SK-N-SH (cell line): ENCODE measurements around the gene SRSF5. TPM values are rescaled to one million over a fixed set of nuclear protein-coding genes. Genes with fewer than 3 reads are reported as not detected.

Source experiments
- CTCF ChIA-PET: fragments of 300-600, 350-600 bp; formaldehyde crosslinking; extraction: SDS; loops from one replicate; lab custom pipeline; 2021; lab: Yijun Ruan, JAX
- POLR2A ChIA-PET: fragments of 350-600 bp; sonication (Branson Sonifier 250); formaldehyde crosslinking; extraction: SDS; loops from one replicate; lab custom pipeline; 2020; ENCODE audit warnings: antibody characterized with exemption, inconsistent platforms; lab: Yijun Ruan, JAX
- DNase-seq: peaks from one replicate; pipeline ENCODE4 v3.0.0; 2012
- H2AFZ ChIP-seq: fragments of 200-600 bp; sonication (generic); 2 replicates; pipeline ENCODE4 v1.8.1; 2016; ENCODE audit warnings: antibody characterized with exemption, mild to moderate bottlenecking, low read depth
- H3F3A ChIP-seq: fragments of 200-600 bp; sonication (generic); replicated peaks from 2 replicates; pipeline ENCODE3; 2016; ENCODE audit warnings: antibody characterized with exemption, mild to moderate bottlenecking; ENCODE audit not compliant: insufficient read depth
- H3K27ac ChIP-seq, 2 experiments: fragments of 200-500 bp in 1 of 2; fragments of 200-600 bp in 1 of 2; sonication (Bioruptor generic) in 1 of 2; sonication (generic), shearing (Covaris generic) in 1 of 2; 2 replicates each; pipeline versions ENCODE4 v1.5.1 to v1.6.1; 2014 to 2016; ENCODE audit warnings: low read depth in 2 of 2, inconsistent platforms in 1 of 2, low read length in 1 of 2, mild to moderate bottlenecking in 1 of 2, mixed read lengths in 1 of 2
- H3K27me3 ChIP-seq: fragments of 200-600 bp; sonication (generic), shearing (Covaris generic); 2 replicates; pipeline ENCODE4 v1.6.1; 2016; ENCODE audit warnings: mixed run types; ENCODE audit not compliant: insufficient read depth
- H3K36me3 ChIP-seq, 2 experiments: fragments of 200-500 bp in 1 of 2; fragments of 200-600 bp in 1 of 2; sonication (Bioruptor generic) in 1 of 2; sonication (generic) in 1 of 2; replicated peaks in 1 of 2; 2 replicates each; pipeline versions ENCODE3 to v1.5.1; 2014 to 2016; ENCODE audit warnings: low read length in 1 of 2, mild to moderate bottlenecking in 1 of 2; ENCODE audit not compliant: insufficient read depth in 2 of 2, control insufficient read depth in 1 of 2
- H3K4me1 ChIP-seq, 2 experiments: fragments of 200-500 bp in 1 of 2; fragments of 200-600 bp in 1 of 2; sonication (Bioruptor generic) in 1 of 2; sonication (generic), shearing (Covaris generic) in 1 of 2; 2 replicates each; pipeline versions ENCODE4 v1.5.1 to v1.6.1; 2014 to 2016; ENCODE audit warnings: low read depth in 1 of 2, low read length in 1 of 2, mixed run types in 1 of 2; ENCODE audit not compliant: insufficient read depth in 2 of 2, control insufficient read depth in 1 of 2
- H3K4me2 ChIP-seq: fragments of 200-600 bp; sonication (generic), shearing (Covaris generic); 2 replicates; pipeline ENCODE4 v1.6.1; 2017; ENCODE audit warnings: mixed run types
- H3K4me3 ChIP-seq, 2 experiments: fragments of 200-500 bp in 1 of 2; fragments of 200-600 bp in 1 of 2; sonication (Bioruptor generic) in 1 of 2; sonication (generic), shearing (Covaris generic) in 1 of 2; 2 replicates each; pipeline versions ENCODE4 v1.5.1 to v1.8.1; 2014 to 2016; ENCODE audit warnings: low read depth in 2 of 2, inconsistent platforms in 1 of 2, low read length in 1 of 2, mild to moderate bottlenecking in 1 of 2, mixed read lengths in 1 of 2, moderate library complexity in 1 of 2
- H3K79me2 ChIP-seq: fragments of 200-600 bp; sonication (generic); 2 replicates; pipeline ENCODE4 v1.8.1; 2017; ENCODE audit warnings: mild to moderate bottlenecking; ENCODE audit not compliant: insufficient read depth
- H3K9ac ChIP-seq: fragments of 200-600 bp; sonication (generic); 2 replicates; pipeline ENCODE4 v1.6.1; 2017; ENCODE audit warnings: mixed run types
- H3K9me2 ChIP-seq: fragments of 200-600 bp; sonication (generic); 2 replicates; pipeline ENCODE4 v1.6.1; 2017; ENCODE audit warnings: mixed run types
- H3K9me3 ChIP-seq: fragments of 200-600 bp; sonication (generic); 2 replicates; pipeline ENCODE4 v1.6.1; 2017; ENCODE audit warnings: mixed run types, mild to moderate bottlenecking, moderate library complexity
- H4K20me1 ChIP-seq: fragments of 200-600 bp; sonication (generic); 2 replicates; pipeline ENCODE4 v1.6.1; 2017; ENCODE audit warnings: mild to moderate bottlenecking, mixed run types; ENCODE audit not compliant: insufficient read depth
- CHD2 ChIP-seq: fragments of 150-350 bp; IDR thresholded peaks from 2 replicates; pipeline ENCODE4 v1.6.1; 2018; ENCODE audit warnings: low read length; ENCODE audit not compliant: partially characterized antibody
- EZH2phosphoT487 ChIP-seq: fragments of 200-600 bp; sonication (generic); IDR thresholded peaks from 2 replicates; pipeline ENCODE4 v1.6.1; 2017; ENCODE audit warnings: low read depth, mixed run types, mild to moderate bottlenecking, antibody characterized with exemption, moderate library complexity, borderline replicate concordance
- FOXJ3 ChIP-seq: sonication (generic); formaldehyde crosslinking; IDR thresholded peaks from 2 replicates; pipeline ENCODE4 v1.5.1; 2020; ENCODE audit warnings: mild to moderate bottlenecking, missing genetic modification reagents
- GABPA ChIP-seq: IDR thresholded peaks from 2 replicates; pipeline ENCODE4 v1.4.0; 2012; ENCODE audit warnings: low read depth, mild to moderate bottlenecking
- JUND ChIP-seq: IDR thresholded peaks from 2 replicates; pipeline ENCODE4 v1.4.0; 2012
- MEF2A ChIP-seq: IDR thresholded peaks from 2 replicates; pipeline ENCODE4 v1.4.0; 2012; ENCODE audit warnings: low read depth, borderline replicate concordance
- RCOR1 ChIP-seq: fragments of 150-350 bp; IDR thresholded peaks from 2 replicates; pipeline ENCODE4 v1.6.1; 2017; ENCODE audit warnings: antibody characterized with exemption, low read length
- RFX5 ChIP-seq: IDR thresholded peaks from 2 replicates; pipeline ENCODE4 v1.6.1; 2012; ENCODE audit warnings: mild to moderate bottlenecking, improper control_type of control experiment, low read length
- SIN3A ChIP-seq: IDR thresholded peaks from 2 replicates; pipeline ENCODE4 v1.6.1; 2012; ENCODE audit warnings: low read depth, mild to moderate bottlenecking, low read length, moderate library complexity, borderline replicate concordance
- SMC3 ChIP-seq: IDR thresholded peaks from 2 replicates; pipeline ENCODE4 v1.6.1; 2012; ENCODE audit warnings: low read depth, low read length, improper control_type of control experiment
- WGBS: methylation state at CpG from one replicate; pipeline ENCODE4 v1.1.6; 2017; ENCODE audit warnings: low lambda C conversion rate; 5-methylcytosine and 5-hydroxymethylcytosine counted together
- polyA plus RNA-seq, 3 experiments: library from polyadenylated mRNA; depleted of rRNA; stranded (reverse); fragments of >200 nt; gene quantifications; 2 replicates each; pipeline ENCODE4 v1.2.3, GENCODE V29; 2012
- TF ChIP-seq, protein P1 (sequence below): IDR thresholded peaks from 2 replicates; pipeline ENCODE4 v1.4.0; 2012; ENCODE audit warnings: low read depth, borderline replicate concordance
- TF ChIP-seq, protein P2 (sequence below): fragments of 150-350 bp; IDR thresholded peaks from 2 replicates; pipeline ENCODE4 v1.6.1; 2017; ENCODE audit warnings: antibody characterized with exemption, low read length, low read depth, borderline replicate concordance
- TF ChIP-seq, protein P3 (sequence below): IDR thresholded peaks from 2 replicates; pipeline ENCODE4 v1.4.0; 2012; ENCODE audit warnings: low read depth
- TF ChIP-seq, protein P4 (sequence below): IDR thresholded peaks from 2 replicates; pipeline ENCODE4 v1.6.1; 2012; ENCODE audit warnings: mild to moderate bottlenecking, low read depth, low read length, moderate library complexity

SRSF5 gene
- polyA plus RNA-seq, 1 of the 3 experiments (the other 2 are of a cell fraction), result 324 TPM

DNA sequence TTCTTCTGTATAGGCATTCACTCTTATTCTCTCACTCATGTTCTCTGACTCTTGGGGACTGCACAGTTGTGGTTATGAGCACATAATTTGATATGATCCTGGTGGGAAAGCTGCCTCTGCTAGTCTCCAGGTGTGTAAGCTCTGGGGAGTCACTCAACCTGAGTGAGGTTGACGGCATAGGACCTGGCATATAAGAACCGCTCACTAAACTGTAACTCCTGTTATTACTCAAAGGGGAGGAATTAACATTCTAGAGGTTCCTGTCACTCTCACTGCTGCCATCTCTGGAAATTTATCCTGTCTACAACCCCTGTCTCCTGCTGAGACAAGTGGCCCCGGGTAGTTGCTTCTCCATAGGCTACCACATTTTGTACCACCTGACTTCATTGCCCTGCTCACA lies 14.0 kb downstream of the SRSF5 start:
- no peaks in the 10 kb centered on the region for H3K4me1 ChIP-seq

DNA sequence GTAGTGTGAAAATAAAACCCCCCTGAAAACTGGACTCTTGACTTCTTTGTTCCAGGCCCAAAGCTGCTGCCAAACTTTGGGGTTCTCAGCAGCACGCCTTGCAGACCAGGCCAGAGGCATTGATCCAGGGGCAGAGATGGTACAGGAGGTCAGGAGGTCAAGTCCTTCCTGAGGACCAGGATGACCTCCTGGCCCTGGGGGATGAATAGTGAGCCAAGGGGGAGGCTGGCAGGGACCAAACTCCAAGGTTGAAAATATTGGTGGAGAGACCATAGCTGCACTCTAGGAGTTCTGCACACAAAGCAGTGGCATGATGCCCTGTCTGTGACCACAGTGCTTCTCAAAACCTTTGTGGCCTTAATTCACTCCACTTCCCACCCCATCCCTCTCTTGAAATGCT lies 18.0 kb downstream of the SRSF5 start:
- no peaks in the 10 kb centered on the region for H4K20me1 ChIP-seq
- no peaks in the 10 kb centered on the region for H3K4me1 ChIP-seq
- no peak overlapping the region for H3K27ac ChIP-seq
- no peak for DNase-seq
- H3K79me2 ChIP-seq, result no peaks in the 10 kb centered on the region
- H3K4me3 ChIP-seq, result no peak overlapping the region
- no peaks in the 10 kb centered on the region for H3K9me3 ChIP-seq
- no peaks in the 10 kb centered on the region for H3F3A ChIP-seq
- H2AFZ ChIP-seq, result no peak overlapping the region
- WGBS, result 100% methylated on average over 1 of the region's 1 CpG
- ChIA-PET POLR2A (no interaction called here), CTCF (interaction anchor here (1.1 kb wide), 1 partner anchor 211 kb away, joined by 3 read pairs; no protein-coding TSS in a partner anchor)
- H3K9me2 ChIP-seq, result no peaks in the 10 kb centered on the region
- H3K4me2 ChIP-seq, result no peak overlapping the region
- no peaks in the 10 kb centered on the region for H3K27me3 ChIP-seq
- no peak overlapping the region for H3K9ac ChIP-seq
- peaks cover 0 to 7% of the 10 kb centered on the region in 2 experiments for H3K36me3 ChIP-seq
- TF ChIP-seq GABPA, result no peak

More for the DNA sequence above, 14.0 kb downstream of the SRSF5 start:
- Histone ChIP-seq H3K27ac (no peak overlapping the region), H4K20me1 (no peaks in the 10 kb centered on the region; the same call in 1 of the 2 replicates), H3K9me3 (no peaks in the 10 kb centered on the region), H3K4me2 (no peak overlapping the region), H3K4me3 (no peak overlapping the region), H2AFZ (no peak overlapping the region), H3K79me2 (no peaks in the 10 kb centered on the region), H3K27me3 (no peaks in the 10 kb centered on the region), H3K9ac (no peak overlapping the region), H3K9me2 (no peaks in the 10 kb centered on the region), H3K36me3 (peaks cover 13 to 37% of the 10 kb centered on the region in 2 experiments), H3F3A (peaks cover 1% of the 10 kb centered on the region)
- TF ChIP-seq JUND (no peak), RCOR1 (no peak)
- TF ChIP-seq, protein P1, sequence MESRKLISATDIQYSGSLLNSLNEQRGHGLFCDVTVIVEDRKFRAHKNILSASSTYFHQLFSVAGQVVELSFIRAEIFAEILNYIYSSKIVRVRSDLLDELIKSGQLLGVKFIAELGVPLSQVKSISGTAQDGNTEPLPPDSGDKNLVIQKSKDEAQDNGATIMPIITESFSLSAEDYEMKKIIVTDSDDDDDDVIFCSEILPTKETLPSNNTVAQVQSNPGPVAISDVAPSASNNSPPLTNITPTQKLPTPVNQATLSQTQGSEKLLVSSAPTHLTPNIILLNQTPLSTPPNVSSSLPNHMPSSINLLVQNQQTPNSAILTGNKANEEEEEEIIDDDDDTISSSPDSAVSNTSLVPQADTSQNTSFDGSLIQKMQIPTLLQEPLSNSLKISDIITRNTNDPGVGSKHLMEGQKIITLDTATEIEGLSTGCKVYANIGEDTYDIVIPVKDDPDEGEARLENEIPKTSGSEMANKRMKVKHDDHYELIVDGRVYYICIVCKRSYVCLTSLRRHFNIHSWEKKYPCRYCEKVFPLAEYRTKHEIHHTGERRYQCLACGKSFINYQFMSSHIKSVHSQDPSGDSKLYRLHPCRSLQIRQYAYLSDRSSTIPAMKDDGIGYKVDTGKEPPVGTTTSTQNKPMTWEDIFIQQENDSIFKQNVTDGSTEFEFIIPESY, result no peak
- no peak for DNase-seq
- ChIA-PET CTCF (interaction anchor here (1.0 kb wide), 1 partner anchor 8 kb away, joined by 3 read pairs; no protein-coding TSS in a partner anchor), POLR2A (no interaction called here)
- 83% methylated on average over 3 of the region's 3 CpGs for WGBS

DNA sequence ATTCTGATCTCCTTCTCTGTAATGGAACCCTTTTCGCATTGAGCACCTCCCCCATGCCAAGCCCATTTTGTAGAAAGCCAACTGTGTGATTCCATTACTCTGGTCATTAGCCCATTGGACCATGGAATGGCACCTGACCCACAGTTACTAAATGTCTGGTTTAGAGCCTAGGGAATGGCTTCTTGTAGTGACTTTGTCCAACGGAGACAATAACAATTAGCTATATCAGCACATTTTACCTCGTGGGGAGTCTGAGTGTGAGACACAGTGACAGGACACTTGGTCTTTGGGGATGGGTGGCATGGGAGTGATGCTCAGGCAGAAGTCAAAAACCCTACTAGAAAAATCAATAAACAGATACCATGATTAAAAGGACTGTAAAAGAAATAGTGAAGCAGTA lies 19.7 kb downstream of the SRSF5 start:
- Histone ChIP-seq H3K9ac (no peak overlapping the region), H3K9me2 (no peaks in the 10 kb centered on the region), H3K27ac (no peak overlapping the region), H3K9me3 (no peaks in the 10 kb centered on the region), H3K4me3 (no peak overlapping the region), H3K4me2 (no peak overlapping the region), H3K27me3 (no peaks in the 10 kb centered on the region), H4K20me1 (no peaks in the 10 kb centered on the region), H3K36me3 (no peaks in the 10 kb centered on the region), H3K4me1 (no peaks in the 10 kb centered on the region), H3F3A (no peaks in the 10 kb centered on the region), H3K79me2 (no peaks in the 10 kb centered on the region), H2AFZ (no peak overlapping the region)
- no peak for DNase-seq
- ChIA-PET POLR2A (no interaction called here), CTCF (interaction anchor here (1.1 to 1.5 kb wide), 3 partner anchors 10 to 242 kb away, joined by 3 to 4 read pairs (median 3); partner anchors contain the start of gene CCDC177)
- TF ChIP-seq CHD2, result no peak
- no peak for TF ChIP-seq SIN3A
- TF ChIP-seq RFX5, result no peak
- TF ChIP-seq, protein P2, sequence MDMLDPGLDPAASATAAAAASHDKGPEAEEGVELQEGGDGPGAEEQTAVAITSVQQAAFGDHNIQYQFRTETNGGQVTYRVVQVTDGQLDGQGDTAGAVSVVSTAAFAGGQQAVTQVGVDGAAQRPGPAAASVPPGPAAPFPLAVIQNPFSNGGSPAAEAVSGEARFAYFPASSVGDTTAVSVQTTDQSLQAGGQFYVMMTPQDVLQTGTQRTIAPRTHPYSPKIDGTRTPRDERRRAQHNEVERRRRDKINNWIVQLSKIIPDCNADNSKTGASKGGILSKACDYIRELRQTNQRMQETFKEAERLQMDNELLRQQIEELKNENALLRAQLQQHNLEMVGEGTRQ, result no peak
- TF ChIP-seq, protein P3, sequence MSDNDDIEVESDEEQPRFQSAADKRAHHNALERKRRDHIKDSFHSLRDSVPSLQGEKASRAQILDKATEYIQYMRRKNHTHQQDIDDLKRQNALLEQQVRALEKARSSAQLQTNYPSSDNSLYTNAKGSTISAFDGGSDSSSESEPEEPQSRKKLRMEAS, result no peak
- TF ChIP-seq JUND, result no peak
- TF ChIP-seq FOXJ3 (CRISPR knock-in tag), result no peak
- TF ChIP-seq EZH2phosphoT487, result no peak
- no peak for TF ChIP-seq SMC3
- TF ChIP-seq, protein P4, sequence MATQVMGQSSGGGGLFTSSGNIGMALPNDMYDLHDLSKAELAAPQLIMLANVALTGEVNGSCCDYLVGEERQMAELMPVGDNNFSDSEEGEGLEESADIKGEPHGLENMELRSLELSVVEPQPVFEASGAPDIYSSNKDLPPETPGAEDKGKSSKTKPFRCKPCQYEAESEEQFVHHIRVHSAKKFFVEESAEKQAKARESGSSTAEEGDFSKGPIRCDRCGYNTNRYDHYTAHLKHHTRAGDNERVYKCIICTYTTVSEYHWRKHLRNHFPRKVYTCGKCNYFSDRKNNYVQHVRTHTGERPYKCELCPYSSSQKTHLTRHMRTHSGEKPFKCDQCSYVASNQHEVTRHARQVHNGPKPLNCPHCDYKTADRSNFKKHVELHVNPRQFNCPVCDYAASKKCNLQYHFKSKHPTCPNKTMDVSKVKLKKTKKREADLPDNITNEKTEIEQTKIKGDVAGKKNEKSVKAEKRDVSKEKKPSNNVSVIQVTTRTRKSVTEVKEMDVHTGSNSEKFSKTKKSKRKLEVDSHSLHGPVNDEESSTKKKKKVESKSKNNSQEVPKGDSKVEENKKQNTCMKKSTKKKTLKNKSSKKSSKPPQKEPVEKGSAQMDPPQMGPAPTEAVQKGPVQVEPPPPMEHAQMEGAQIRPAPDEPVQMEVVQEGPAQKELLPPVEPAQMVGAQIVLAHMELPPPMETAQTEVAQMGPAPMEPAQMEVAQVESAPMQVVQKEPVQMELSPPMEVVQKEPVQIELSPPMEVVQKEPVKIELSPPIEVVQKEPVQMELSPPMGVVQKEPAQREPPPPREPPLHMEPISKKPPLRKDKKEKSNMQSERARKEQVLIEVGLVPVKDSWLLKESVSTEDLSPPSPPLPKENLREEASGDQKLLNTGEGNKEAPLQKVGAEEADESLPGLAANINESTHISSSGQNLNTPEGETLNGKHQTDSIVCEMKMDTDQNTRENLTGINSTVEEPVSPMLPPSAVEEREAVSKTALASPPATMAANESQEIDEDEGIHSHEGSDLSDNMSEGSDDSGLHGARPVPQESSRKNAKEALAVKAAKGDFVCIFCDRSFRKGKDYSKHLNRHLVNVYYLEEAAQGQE, result no peak
- TF ChIP-seq MEF2A, result no peak
- WGBS, result 80% methylated on average over 3 of the region's 3 CpGs
